ENCODE measurements around the gene AMOTL1.

AMOTL1 gene

GRCh38 chr11:94746721-94747120 lies 21.4 kb upstream of the AMOTL1 start:
- Histone ChIP-seq H3K36me3 (ENCODE audit: control insufficient read depth in 1 of 2, insufficient read depth in 2 of 2, low read length in 2 of 2) (no peaks in the 10 kb centered on the region), H3K27ac (ENCODE audit: low read length) (no peak overlapping the region), H3K27me3 (ENCODE audit: low read depth, low read length) (no peaks in the 10 kb centered on the region), H3K9me3 (ENCODE audit: control insufficient read depth in 1 of 2, low read length in 2 of 2) (no peaks in the 10 kb centered on the region), H3K4me1 (ENCODE audit: control insufficient read depth in 1 of 2, insufficient read depth in 2 of 2, low read length in 2 of 2) (peaks cover 0 to 19% of the 10 kb centered on the region in 2 donors), H3K4me3 (ENCODE audit: low read depth in 1 of 2, low read length in 2 of 2) (no peak overlapping the region)

GRCh38 chr11:94747146-94747545 lies 21.0 kb upstream of the AMOTL1 start:
- H3K4me3 ChIP-seq (ENCODE audit: low read depth in 1 of 2, low read length in 2 of 2): no peak overlapping the region
- no peaks in the 10 kb centered on the region for H3K36me3 ChIP-seq (ENCODE audit: control insufficient read depth in 1 of 2, insufficient read depth in 2 of 2, low read length in 2 of 2)
- H3K27ac ChIP-seq (ENCODE audit: low read length): no peak overlapping the region
- no peaks in the 10 kb centered on the region for H3K9me3 ChIP-seq (ENCODE audit: control insufficient read depth in 1 of 2, low read length in 2 of 2)
- H3K4me1 ChIP-seq (ENCODE audit: control insufficient read depth in 1 of 2, insufficient read depth in 2 of 2, low read length in 2 of 2): peaks cover 0 to 20% of the 10 kb centered on the region in 2 donors
- H3K27me3 ChIP-seq (ENCODE audit: low read depth, low read length): no peaks in the 10 kb centered on the region

- H3K4me3 ChIP-seq (ENCODE audit: low read depth in 1 of 2, low read length in 2 of 2): no peak overlapping the region
- no peaks in the 10 kb centered on the region for H3K27me3 ChIP-seq (ENCODE audit: low read depth, low read length)
- no peaks in the 10 kb centered on the region for H3K36me3 ChIP-seq (ENCODE audit: control insufficient read depth in 1 of 2, insufficient read depth in 2 of 2, low read length in 2 of 2)
- H3K9me3 ChIP-seq (ENCODE audit: control insufficient read depth in 1 of 2, low read length in 2 of 2): no peaks in the 10 kb centered on the region
- peaks cover 0 to 25% of the 10 kb centered on the region in 2 donors for H3K4me1 ChIP-seq (ENCODE audit: control insufficient read depth in 1 of 2, insufficient read depth in 2 of 2, low read length in 2 of 2)
- H3K27ac ChIP-seq (ENCODE audit: low read length): no peak overlapping the region
These were observed 20.5 kb upstream of the AMOTL1 start for GRCh38 chr11:94747601-94748041.

GRCh38 chr11:94749369-94749768 lies 18.8 kb upstream of the AMOTL1 start:
- peaks cover 0 to 22% of the 10 kb centered on the region in 2 donors for H3K4me1 ChIP-seq (ENCODE audit: control insufficient read depth in 1 of 2, insufficient read depth in 2 of 2, low read length in 2 of 2)
- H3K27me3 ChIP-seq (ENCODE audit: low read depth, low read length): no peaks in the 10 kb centered on the region
- no peak overlapping the region for H3K27ac ChIP-seq (ENCODE audit: low read length)
- no peaks in the 10 kb centered on the region for H3K36me3 ChIP-seq (ENCODE audit: control insufficient read depth in 1 of 2, insufficient read depth in 2 of 2, low read length in 2 of 2)
- no peaks in the 10 kb centered on the region for H3K9me3 ChIP-seq (ENCODE audit: control insufficient read depth in 1 of 2, low read length in 2 of 2)
- no peak overlapping the region for H3K4me3 ChIP-seq (ENCODE audit: low read depth in 1 of 2, low read length in 2 of 2)

- H3K9me3 ChIP-seq (ENCODE audit: control insufficient read depth in 1 of 2, low read length in 2 of 2): no peaks in the 10 kb centered on the region
- peak overlapping the region; percentile 42 for H3K27ac ChIP-seq (ENCODE audit: low read length)
- H3K36me3 ChIP-seq (ENCODE audit: control insufficient read depth in 1 of 2, insufficient read depth in 2 of 2, low read length in 2 of 2): no peaks in the 10 kb centered on the region
- no peaks in the 10 kb centered on the region for H3K27me3 ChIP-seq (ENCODE audit: low read depth, low read length)
- no peak overlapping the region for H3K4me3 ChIP-seq (ENCODE audit: low read depth in 1 of 2, low read length in 2 of 2)
- H3K4me1 ChIP-seq (ENCODE audit: control insufficient read depth in 1 of 2, insufficient read depth in 2 of 2, low read length in 2 of 2): peaks cover 0 to 22% of the 10 kb centered on the region in 2 donors
These were observed 17.6 kb upstream of the AMOTL1 start for GRCh38 chr11:94750319-94751217.

GRCh38 chr11:94751218-94751609 lies 16.9 kb upstream of the AMOTL1 start:
- no peak overlapping the region for H3K27ac ChIP-seq (ENCODE audit: low read length)
- no peaks in the 10 kb centered on the region for H3K9me3 ChIP-seq (ENCODE audit: control insufficient read depth in 1 of 2, low read length in 2 of 2)

GRCh38 chr11:94751786-94752185 lies 16.4 kb upstream of the AMOTL1 start:
- Histone ChIP-seq H3K4me1 (ENCODE audit: control insufficient read depth in 1 of 2, insufficient read depth in 2 of 2, low read length in 2 of 2) (peaks cover 0 to 22% of the 10 kb centered on the region in 2 donors), H3K27ac (ENCODE audit: low read length) (no peak overlapping the region), H3K27me3 (ENCODE audit: low read depth, low read length) (no peaks in the 10 kb centered on the region), H3K4me3 (ENCODE audit: low read depth in 1 of 2, low read length in 2 of 2) (no peak overlapping the region), H3K9me3 (ENCODE audit: control insufficient read depth in 1 of 2, low read length in 2 of 2) (no peaks in the 10 kb centered on the region), H3K36me3 (ENCODE audit: control insufficient read depth in 1 of 2, insufficient read depth in 2 of 2, low read length in 2 of 2) (no peaks in the 10 kb centered on the region)

More at GRCh38 chr11:94751218-94751609, 16.9 kb upstream of the AMOTL1 start:
- H3K4me3 ChIP-seq (ENCODE audit: low read depth in 1 of 2, low read length in 2 of 2): no peak overlapping the region
- peaks cover 0 to 22% of the 10 kb centered on the region in 2 donors for H3K4me1 ChIP-seq (ENCODE audit: control insufficient read depth in 1 of 2, insufficient read depth in 2 of 2, low read length in 2 of 2)
- H3K36me3 ChIP-seq (ENCODE audit: control insufficient read depth in 1 of 2, insufficient read depth in 2 of 2, low read length in 2 of 2): no peaks in the 10 kb centered on the region
- no peaks in the 10 kb centered on the region for H3K27me3 ChIP-seq (ENCODE audit: low read depth, low read length)

GRCh38 chr11:94753630-94754029 lies 14.5 kb upstream of the AMOTL1 start:
- H3K4me1 ChIP-seq (ENCODE audit: control insufficient read depth in 1 of 2, insufficient read depth in 2 of 2, low read length in 2 of 2): peaks cover 0 to 22% of the 10 kb centered on the region in 2 donors
- no peak overlapping the region for H3K27ac ChIP-seq (ENCODE audit: low read length)
- no peak overlapping the region for H3K4me3 ChIP-seq (ENCODE audit: low read depth in 1 of 2, low read length in 2 of 2)
- no peaks in the 10 kb centered on the region for H3K27me3 ChIP-seq (ENCODE audit: low read depth, low read length)
- H3K36me3 ChIP-seq (ENCODE audit: control insufficient read depth in 1 of 2, insufficient read depth in 2 of 2, low read length in 2 of 2): no peaks in the 10 kb centered on the region
- no peaks in the 10 kb centered on the region for H3K9me3 ChIP-seq (ENCODE audit: control insufficient read depth in 1 of 2, low read length in 2 of 2)

GRCh38 chr11:94754335-94754734 lies 13.8 kb upstream of the AMOTL1 start:
- no peaks in the 10 kb centered on the region for H3K36me3 ChIP-seq (ENCODE audit: control insufficient read depth in 1 of 2, insufficient read depth in 2 of 2, low read length in 2 of 2)
- H3K4me1 ChIP-seq (ENCODE audit: control insufficient read depth in 1 of 2, insufficient read depth in 2 of 2, low read length in 2 of 2): peaks cover 0 to 22% of the 10 kb centered on the region in 2 donors
- no peak overlapping the region for H3K27ac ChIP-seq (ENCODE audit: low read length)
- H3K4me3 ChIP-seq (ENCODE audit: low read depth in 1 of 2, low read length in 2 of 2): no peak overlapping the region
- no peaks in the 10 kb centered on the region for H3K9me3 ChIP-seq (ENCODE audit: control insufficient read depth in 1 of 2, low read length in 2 of 2)
- no peaks in the 10 kb centered on the region for H3K27me3 ChIP-seq (ENCODE audit: low read depth, low read length)

- H3K27ac ChIP-seq (ENCODE audit: low read length): no peak overlapping the region
These were observed 13.3 kb upstream of the AMOTL1 start for GRCh38 chr11:94754819-94755218.

GRCh38 chr11:94755494-94755893 lies 12.7 kb upstream of the AMOTL1 start:
- H3K27me3 ChIP-seq (ENCODE audit: low read depth, low read length): no peaks in the 10 kb centered on the region
- peaks cover 0 to 21% of the 10 kb centered on the region in 2 donors for H3K4me1 ChIP-seq (ENCODE audit: control insufficient read depth in 1 of 2, insufficient read depth in 2 of 2, low read length in 2 of 2)
- no peaks in the 10 kb centered on the region for H3K9me3 ChIP-seq (ENCODE audit: control insufficient read depth in 1 of 2, low read length in 2 of 2)
- H3K4me3 ChIP-seq (ENCODE audit: low read depth in 1 of 2, low read length in 2 of 2): no peak overlapping the region
- no peak overlapping the region for H3K27ac ChIP-seq (ENCODE audit: low read length)
- no peaks in the 10 kb centered on the region for H3K36me3 ChIP-seq (ENCODE audit: control insufficient read depth in 1 of 2, insufficient read depth in 2 of 2, low read length in 2 of 2)

More at GRCh38 chr11:94754819-94755218, 13.3 kb upstream of the AMOTL1 start:
- Histone ChIP-seq H3K4me1 (ENCODE audit: control insufficient read depth in 1 of 2, insufficient read depth in 2 of 2, low read length in 2 of 2) (peaks cover 0 to 22% of the 10 kb centered on the region in 2 donors), H3K36me3 (ENCODE audit: control insufficient read depth in 1 of 2, insufficient read depth in 2 of 2, low read length in 2 of 2) (no peaks in the 10 kb centered on the region), H3K9me3 (ENCODE audit: control insufficient read depth in 1 of 2, low read length in 2 of 2) (no peaks in the 10 kb centered on the region), H3K4me3 (ENCODE audit: low read depth in 1 of 2, low read length in 2 of 2) (no peak overlapping the region), H3K27me3 (ENCODE audit: low read depth, low read length) (no peaks in the 10 kb centered on the region)
